Pancreas (tissue), 10 donors: ENCODE data around the gene KDM8. TPM values are rescaled to one million over a fixed set of nuclear protein-coding genes. Genes with fewer than 3 reads are reported as not detected.

Experiments
- ATAC-seq, 4 donors: fragments of 200-7000 bp; cut with Tn5 transposase; one replicate each; pipeline versions ENCODE4 v1.8.0 to v1.9.1; 2020; ENCODE audit warnings: mild to moderate bottlenecking in 4 of 4, moderate library complexity in 4 of 4
- DNase-seq, 6 donors: peaks; one replicate each; pipeline ENCODE4 v3.0.0-alpha.2; 2020
- FAIRE-seq: peaks from 2 replicates; lab custom pipeline; 2012; peaks lifted over from hg19 to GRCh38; lab: Jason Lieb, UNC
- H3K27ac ChIP-seq, 4 donors: fragments of 200-600 bp; sonication (generic); 1 replicate in 3 of 4; 2 replicates in 1 of 4; pipeline versions ENCODE4 v1.5.0 to v1.8.0; 2020
- H3K27me3 ChIP-seq, 4 donors: fragments of 200-600 bp; one replicate each; pipeline ENCODE4 v1.8.0; 2021
- H3K36me3 ChIP-seq, 3 donors: fragments of 200-600 bp; sonication (generic) in 1 of 3; one replicate each; pipeline versions ENCODE4 v1.5.0 to v1.8.0; 2020 to 2021
- H3K4me1 ChIP-seq, 3 donors: fragments of 200-600 bp; one replicate each; pipeline ENCODE4 v1.8.0; 2021
- H3K4me3 ChIP-seq, 4 donors: fragments of 200-600 bp; sonication (generic) in 2 of 4; one replicate each; pipeline versions ENCODE4 v1.5.0 to v1.8.0; 2020 to 2021
- H3K9me3 ChIP-seq, 4 donors: fragments of 200-600 bp; one replicate each; pipeline ENCODE4 v1.8.0; 2021
- WGBS, 2 donors: extraction: QIAGEN DNeasy Blood & Tissue Kit; methylation state at CpG; one replicate each; pipeline ENCODE4 v1.1.7; 2013; 5-methylcytosine and 5-hydroxymethylcytosine counted together
- intact Hi-C, 3 donors: fragments of 100-400 bp; cut with DNase I; formaldehyde crosslinking; loops; one replicate each; pipeline versions ENCODE4 v1.11.1 to v1.14.2; 2022
- polyA plus RNA-seq, 2 donors: library from polyadenylated mRNA; stranded (reverse); fragments of 200-250 nt; gene quantifications; one replicate each; pipeline ENCODE4 v1.2.3, GENCODE V29; 2013
- total RNA-seq, 6 donors: library from RNA; stranded (reverse); fragmentation: NEBNext Ultra II Directional in 4 of 6; extraction: Animal tissue kit (Norgen Biotek cat#: 25700) in 4 of 6; gene quantifications; one replicate each; pipeline versions ENCODE4 v1.2.1 to v1.2.4, GENCODE V29; 2021 to 2023
- TF ChIP-seq, protein P1 (sequence below), 4 donors: fragments of 200-600 bp; sonication (generic) in 3 of 4; IDR thresholded peaks; one replicate each; pipeline versions ENCODE4 v1.5.0 to v1.8.0; 2021; ENCODE audit warnings: antibody characterized with exemption in 4 of 4
- donor health status: healthy with polysubstance abuse.
- donor health status: DM: no; HTN: no; CAD: no; lungs with moderate emphysema.
- donor health status: DM: no; HTN: no; CAD: no.
- donor health status: control.
- donor health status: control.
- donor health status: Bipolar disorder and iron deficiency.
- donor health status: DM: yes; HTN: yes; CAD: no.
- donor health status: DM: no; HTN: no; CAD: no.
- donor health status: DM: no; HTN: no; CAD: no.
- donor health status: DM: yes; HTN: yes; CAD: no.

The KDM8 gene
- total and polyA plus RNA-seq, 8 donors: 4.7 to 17.7 (median 6.8) TPM

DNA sequence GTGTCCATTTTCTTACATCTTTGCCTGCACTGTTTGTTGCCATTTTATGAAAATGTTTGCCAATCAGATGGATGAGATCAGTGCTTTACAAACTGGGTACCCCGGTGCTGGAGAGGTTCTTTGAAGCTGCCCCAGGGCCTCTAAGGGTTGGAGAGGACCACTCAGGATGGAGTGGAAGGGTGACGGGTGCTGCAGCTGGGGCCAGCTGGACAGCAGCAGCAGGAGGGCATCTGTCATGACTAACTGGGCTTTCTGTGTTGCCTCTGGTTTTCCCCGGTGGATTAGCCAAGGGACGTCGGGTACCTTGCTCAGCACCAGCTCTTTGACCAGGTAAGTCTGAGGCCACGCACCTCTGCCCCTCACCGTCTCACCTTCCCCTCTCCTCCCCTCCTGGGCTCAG lies 12.3 kb downstream of the KDM8 start:
- Histone ChIP-seq H3K27ac (peak overlapping the region in 2 of 4 donors; percentile 48 to 73), H3K36me3 (peaks cover 0 to 6% (median 0%) of the 10 kb centered on the region in 3 donors), H3K4me3 (no peak overlapping the region), H3K4me1 (peaks cover 39 to 43% (median 42%) of the 10 kb centered on the region in 3 donors), H3K27me3 (no peaks in the 10 kb centered on the region), H3K9me3 (no peaks in the 10 kb centered on the region)
- ATAC-seq (no peak), FAIRE-seq (no peak), DNase-seq (peak in 2 of 6 donors; percentile 18 to 30)
- intact Hi-C loops: no loop called here
- WGBS, 2 donors: 91 to 93% methylated on average over 7 of the region's 7 CpGs
- TF ChIP-seq, protein P1, sequence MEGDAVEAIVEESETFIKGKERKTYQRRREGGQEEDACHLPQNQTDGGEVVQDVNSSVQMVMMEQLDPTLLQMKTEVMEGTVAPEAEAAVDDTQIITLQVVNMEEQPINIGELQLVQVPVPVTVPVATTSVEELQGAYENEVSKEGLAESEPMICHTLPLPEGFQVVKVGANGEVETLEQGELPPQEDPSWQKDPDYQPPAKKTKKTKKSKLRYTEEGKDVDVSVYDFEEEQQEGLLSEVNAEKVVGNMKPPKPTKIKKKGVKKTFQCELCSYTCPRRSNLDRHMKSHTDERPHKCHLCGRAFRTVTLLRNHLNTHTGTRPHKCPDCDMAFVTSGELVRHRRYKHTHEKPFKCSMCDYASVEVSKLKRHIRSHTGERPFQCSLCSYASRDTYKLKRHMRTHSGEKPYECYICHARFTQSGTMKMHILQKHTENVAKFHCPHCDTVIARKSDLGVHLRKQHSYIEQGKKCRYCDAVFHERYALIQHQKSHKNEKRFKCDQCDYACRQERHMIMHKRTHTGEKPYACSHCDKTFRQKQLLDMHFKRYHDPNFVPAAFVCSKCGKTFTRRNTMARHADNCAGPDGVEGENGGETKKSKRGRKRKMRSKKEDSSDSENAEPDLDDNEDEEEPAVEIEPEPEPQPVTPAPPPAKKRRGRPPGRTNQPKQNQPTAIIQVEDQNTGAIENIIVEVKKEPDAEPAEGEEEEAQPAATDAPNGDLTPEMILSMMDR (IDR thresholded peaks at IDR 0.05): no peak

- ATAC-seq (no peak), DNase-seq (peak in 1 of 6 donors; percentile 58), FAIRE-seq (no peak)
- intact Hi-C loops: no loop called here
- Histone ChIP-seq H3K4me3 (no peak overlapping the region), H3K36me3 (peaks cover 0 to 6% (median 0%) of the 10 kb centered on the region in 3 donors), H3K9me3 (no peaks in the 10 kb centered on the region), H3K27me3 (no peaks in the 10 kb centered on the region), H3K27ac (no peak overlapping the region), H3K4me1 (peaks cover 32 to 38% (median 35%) of the 10 kb centered on the region in 3 donors)
- WGBS, 2 donors: 87 to 94% methylated on average over 16 of the region's 16 CpGs
- TF ChIP-seq, protein P1 (IDR thresholded peaks at IDR 0.05): no peak
Observed at GRCh38 chr16:27216297-27216885, 13.1 kb downstream of the KDM8 start.

- FAIRE-seq: no peak
Observed at GRCh38 chr16:27217256-27217655, 13.9 kb downstream of the KDM8 start.

DNA sequence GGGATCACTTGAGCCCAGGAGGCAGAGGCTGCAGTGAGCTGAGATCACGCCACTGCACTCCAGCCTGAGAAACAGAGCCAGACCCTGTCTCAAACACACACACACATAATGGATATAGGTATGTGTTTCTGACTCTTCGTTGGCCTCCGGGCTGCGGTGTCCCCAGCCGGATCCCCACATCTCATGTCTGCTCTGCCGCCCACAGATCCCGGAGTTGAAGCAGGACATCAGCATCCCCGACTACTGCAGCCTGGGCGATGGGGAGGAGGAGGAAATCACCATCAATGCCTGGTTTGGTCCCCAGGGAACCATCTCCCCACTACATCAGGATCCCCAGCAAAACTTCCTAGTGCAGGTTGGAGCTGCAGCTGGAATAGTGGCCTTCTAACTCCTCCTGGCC lies 15.4 kb downstream of the KDM8 start:
- 94 to 95% methylated on average over 9 of the region's 9 CpGs for WGBS, 2 donors

More at GRCh38 chr16:27217256-27217655, 13.9 kb downstream of the KDM8 start:
- Histone ChIP-seq H3K27ac (no peak overlapping the region), H3K36me3 (peaks cover 0 to 6% (median 0%) of the 10 kb centered on the region in 3 donors), H3K4me1 (peaks cover 25 to 36% (median 35%) of the 10 kb centered on the region in 3 donors), H3K9me3 (no peaks in the 10 kb centered on the region), H3K27me3 (no peaks in the 10 kb centered on the region), H3K4me3 (no peak overlapping the region)
- WGBS, 2 donors: 88 to 93% methylated on average over 10 of the region's 10 CpGs
- ATAC-seq (no peak), DNase-seq (no peak)
- TF ChIP-seq, protein P1 (IDR thresholded peaks at IDR 0.05): no peak
- intact Hi-C loops: no loop called here

More for the DNA sequence above, 15.4 kb downstream of the KDM8 start:
- TF ChIP-seq, protein P1 (IDR thresholded peaks at IDR 0.05): no peak
- peak in 1 of 6 donors; percentile 42 for DNase-seq
- FAIRE-seq: no peak
- H3K27me3 ChIP-seq: no peaks in the 10 kb centered on the region
- intact Hi-C loops: no loop called here
- peaks cover 0 to 6% (median 0%) of the 10 kb centered on the region in 3 donors for H3K36me3 ChIP-seq
- no peak for ATAC-seq
- H3K9me3 ChIP-seq: no peaks in the 10 kb centered on the region
- peaks cover 20 to 32% (median 31%) of the 10 kb centered on the region in 3 donors for H3K4me1 ChIP-seq
- no peak overlapping the region for H3K4me3 ChIP-seq
- H3K27ac ChIP-seq: no peak overlapping the region
